ENCODE measurements around the gene ERP27.

The ERP27 gene

DNA sequence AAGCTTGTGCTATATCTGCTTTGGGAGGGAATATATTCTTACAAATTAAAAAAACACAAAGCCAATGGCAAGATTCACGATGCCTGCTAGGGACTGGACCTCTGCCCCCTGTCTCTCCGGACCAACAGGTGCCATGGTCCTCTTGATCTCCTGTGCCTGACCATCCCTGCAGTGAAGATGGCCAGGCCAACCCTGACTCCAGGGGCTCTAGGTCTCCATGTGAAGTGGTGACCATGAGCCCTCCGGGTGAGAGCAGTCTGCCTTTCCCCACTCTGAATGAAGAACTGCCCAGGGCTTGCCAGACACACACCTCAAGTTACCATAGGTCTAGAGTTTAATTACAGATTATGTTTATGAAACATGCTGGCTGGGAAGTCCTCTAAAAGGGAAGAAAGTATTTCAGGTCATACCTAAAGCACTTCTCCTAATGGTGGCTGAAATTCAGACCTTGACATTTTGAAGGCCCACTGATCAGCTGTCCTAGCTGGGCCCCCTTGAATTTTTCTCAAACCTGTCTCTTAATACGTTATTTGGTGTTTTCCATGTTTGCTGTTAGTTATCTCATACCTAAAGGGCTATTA, 21.7 kb upstream of the ERP27 start:
- Histone ChIP-seq H3K36me3 (ENCODE audit: control insufficient read depth, insufficient read depth, low read length) (no peaks in the 10 kb centered on the region), H3K9ac (ENCODE audit: low read depth, low read length) (no peak overlapping the region), H3K27me3 (ENCODE audit: control insufficient read depth, insufficient read depth, low read length) (no peaks in the 10 kb centered on the region), H3K4me1 (ENCODE audit: control insufficient read depth, insufficient read depth, low read length) (no peaks in the 10 kb centered on the region; the same call in none of the 2 replicates), H3K9me3 (ENCODE audit: control insufficient read depth, insufficient read depth, low read length) (no peaks in the 10 kb centered on the region), H3K27ac (ENCODE audit: low read depth, low read length) (no peak overlapping the region), H3K4me3 (ENCODE audit: low read depth, low read length) (no peak overlapping the region)

- no peaks in the 10 kb centered on the region for H3K9me3 ChIP-seq (ENCODE audit: control insufficient read depth, insufficient read depth, low read length)
- H3K36me3 ChIP-seq (ENCODE audit: control insufficient read depth, insufficient read depth, low read length), result no peaks in the 10 kb centered on the region
- no peaks in the 10 kb centered on the region for H3K27me3 ChIP-seq (ENCODE audit: control insufficient read depth, insufficient read depth, low read length)
- no peaks in the 10 kb centered on the region; the same call in none of the 2 replicates for H3K4me1 ChIP-seq (ENCODE audit: control insufficient read depth, insufficient read depth, low read length)
- no peak overlapping the region for H3K4me3 ChIP-seq (ENCODE audit: low read depth, low read length)
- no peak overlapping the region for H3K9ac ChIP-seq (ENCODE audit: low read depth, low read length)
- H3K27ac ChIP-seq (ENCODE audit: low read depth, low read length), result no peak overlapping the region
These were observed 21.1 kb upstream of the ERP27 start for GRCh38 chr12:14959463-14959862.

DNA sequence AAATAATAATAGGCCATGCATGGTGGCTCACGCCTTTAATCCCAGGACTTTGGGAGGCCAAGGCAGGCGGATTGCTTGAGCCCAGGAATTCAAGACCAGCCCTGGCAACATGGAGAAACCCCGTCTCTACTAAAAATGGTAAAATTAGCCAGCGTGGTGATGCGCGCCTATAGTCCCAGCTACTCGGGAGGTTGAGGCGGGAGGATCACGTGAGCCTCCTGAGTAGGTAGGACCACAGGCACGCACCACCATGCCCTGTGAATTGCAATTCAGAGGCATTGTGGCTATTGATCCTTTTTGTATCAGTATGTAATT, 20.7 kb upstream of the ERP27 start:
- Histone ChIP-seq H3K9me3 (ENCODE audit: control insufficient read depth, insufficient read depth, low read length) (no peaks in the 10 kb centered on the region), H3K4me1 (ENCODE audit: control insufficient read depth, insufficient read depth, low read length) (no peaks in the 10 kb centered on the region; the same call in none of the 2 replicates), H3K36me3 (ENCODE audit: control insufficient read depth, insufficient read depth, low read length) (no peaks in the 10 kb centered on the region), H3K9ac (ENCODE audit: low read depth, low read length) (no peak overlapping the region), H3K4me3 (ENCODE audit: low read depth, low read length) (no peak overlapping the region), H3K27me3 (ENCODE audit: control insufficient read depth, insufficient read depth, low read length) (no peaks in the 10 kb centered on the region), H3K27ac (ENCODE audit: low read depth, low read length) (no peak overlapping the region)

GRCh38 chr12:14958361-14959125, 20.2 kb upstream of the ERP27 start:
- Histone ChIP-seq H3K4me3 (ENCODE audit: low read depth, low read length) (no peak overlapping the region), H3K9me3 (ENCODE audit: control insufficient read depth, insufficient read depth, low read length) (no peaks in the 10 kb centered on the region), H3K27me3 (ENCODE audit: control insufficient read depth, insufficient read depth, low read length) (no peaks in the 10 kb centered on the region), H3K4me1 (ENCODE audit: control insufficient read depth, insufficient read depth, low read length) (no peaks in the 10 kb centered on the region; the same call in none of the 2 replicates), H3K9ac (ENCODE audit: low read depth, low read length) (no peak overlapping the region), H3K36me3 (ENCODE audit: control insufficient read depth, insufficient read depth, low read length) (no peaks in the 10 kb centered on the region), H3K27ac (ENCODE audit: low read depth, low read length) (no peak overlapping the region)

DNA sequence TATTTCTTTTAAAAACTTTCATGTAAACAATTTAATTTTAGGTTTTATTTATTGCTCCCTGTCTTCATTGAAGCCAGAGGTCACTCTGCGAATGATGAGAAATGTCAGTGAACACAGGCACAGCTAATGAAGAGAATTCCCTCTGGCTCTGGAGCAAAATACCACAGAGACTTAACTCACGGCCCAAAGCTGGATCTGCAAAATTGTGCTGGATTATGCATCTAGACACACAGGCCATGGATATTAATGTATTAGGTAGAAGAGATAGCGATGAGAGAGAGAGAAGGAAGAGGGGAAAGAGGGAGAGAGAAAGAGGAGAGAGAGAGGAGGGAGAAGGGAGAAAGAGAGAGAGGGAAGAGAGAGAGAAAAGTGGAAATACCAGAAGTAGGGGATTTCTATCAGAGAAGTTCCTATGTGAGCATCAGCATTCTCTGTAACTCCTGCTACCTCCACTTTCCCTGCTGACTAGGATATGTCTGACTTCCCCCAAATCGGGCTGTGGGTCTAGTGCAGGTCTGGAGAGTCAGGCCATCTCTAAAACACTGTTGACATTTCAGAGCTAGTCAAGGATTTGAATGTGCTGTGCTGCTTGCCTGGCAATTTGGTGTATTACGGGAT, 19.3 kb upstream of the ERP27 start:
- H3K9me3 ChIP-seq (ENCODE audit: control insufficient read depth, insufficient read depth, low read length), result no peaks in the 10 kb centered on the region
- no peak overlapping the region for H3K9ac ChIP-seq (ENCODE audit: low read depth, low read length)
- H3K4me3 ChIP-seq (ENCODE audit: low read depth, low read length), result no peak overlapping the region
- no peak overlapping the region for H3K27ac ChIP-seq (ENCODE audit: low read depth, low read length)
- H3K4me1 ChIP-seq (ENCODE audit: control insufficient read depth, insufficient read depth, low read length), result no peaks in the 10 kb centered on the region; the same call in none of the 2 replicates
- H3K36me3 ChIP-seq (ENCODE audit: control insufficient read depth, insufficient read depth, low read length), result no peaks in the 10 kb centered on the region
- no peaks in the 10 kb centered on the region for H3K27me3 ChIP-seq (ENCODE audit: control insufficient read depth, insufficient read depth, low read length)

- H3K4me1 ChIP-seq (ENCODE audit: control insufficient read depth, insufficient read depth, low read length), result no peaks in the 10 kb centered on the region; the same call in none of the 2 replicates
- H3K4me3 ChIP-seq (ENCODE audit: low read depth, low read length), result no peak overlapping the region
- no peak overlapping the region for H3K27ac ChIP-seq (ENCODE audit: low read depth, low read length)
- no peaks in the 10 kb centered on the region for H3K36me3 ChIP-seq (ENCODE audit: control insufficient read depth, insufficient read depth, low read length)
- no peak overlapping the region for H3K9ac ChIP-seq (ENCODE audit: low read depth, low read length)
- no peaks in the 10 kb centered on the region for H3K9me3 ChIP-seq (ENCODE audit: control insufficient read depth, insufficient read depth, low read length)
- no peaks in the 10 kb centered on the region for H3K27me3 ChIP-seq (ENCODE audit: control insufficient read depth, insufficient read depth, low read length)
These were observed 18.6 kb upstream of the ERP27 start for GRCh38 chr12:14956905-14957304.

DNA sequence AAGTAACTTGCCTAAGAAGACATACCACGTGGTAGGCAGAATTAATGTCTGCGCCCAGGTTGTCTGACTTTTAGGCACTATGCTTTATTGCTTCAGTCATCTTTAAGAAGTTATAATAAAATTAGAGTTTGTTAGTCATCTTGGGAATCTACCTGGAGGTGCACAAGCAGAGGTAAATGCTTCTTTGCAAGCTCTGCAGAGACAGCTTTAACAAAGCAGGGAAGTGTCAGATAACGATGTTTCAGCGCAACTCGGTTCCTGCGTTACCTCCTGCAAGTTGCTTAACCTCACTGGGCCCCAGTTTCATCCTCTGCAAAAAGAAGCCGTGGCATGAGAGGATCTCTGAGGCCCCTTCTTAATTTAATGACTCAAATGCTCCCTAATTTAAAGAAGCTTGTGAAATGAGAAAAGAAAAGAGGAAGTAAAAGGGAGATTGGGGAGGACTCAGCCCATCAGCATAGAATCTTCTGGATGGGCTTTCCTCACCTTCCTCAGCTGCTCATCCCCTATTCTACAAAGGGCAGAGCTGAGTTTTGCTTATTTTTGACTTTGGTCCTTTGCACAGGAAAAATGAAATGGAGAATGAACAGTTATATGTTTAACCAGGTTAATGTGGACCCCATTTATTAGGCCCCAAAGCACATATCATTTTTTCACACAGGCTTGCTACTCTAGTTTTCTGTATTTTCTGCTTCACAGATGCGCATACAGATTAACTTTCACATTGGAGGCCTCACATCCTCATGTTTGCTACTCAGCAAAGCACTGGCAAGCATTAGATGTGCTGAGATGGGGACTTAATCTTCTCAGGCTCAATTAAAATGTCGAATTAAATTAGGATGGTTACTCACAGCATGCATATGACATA, 17.9 kb upstream of the ERP27 start:
- Histone ChIP-seq H3K4me1 (ENCODE audit: control insufficient read depth, insufficient read depth, low read length) (no peaks in the 10 kb centered on the region; the same call in none of the 2 replicates), H3K9ac (ENCODE audit: low read depth, low read length) (no peak overlapping the region), H3K36me3 (ENCODE audit: control insufficient read depth, insufficient read depth, low read length) (no peaks in the 10 kb centered on the region), H3K27me3 (ENCODE audit: control insufficient read depth, insufficient read depth, low read length) (no peaks in the 10 kb centered on the region), H3K9me3 (ENCODE audit: control insufficient read depth, insufficient read depth, low read length) (no peaks in the 10 kb centered on the region), H3K4me3 (ENCODE audit: low read depth, low read length) (no peak overlapping the region), H3K27ac (ENCODE audit: low read depth, low read length) (no peak overlapping the region)

GRCh38 chr12:14954269-14954668, 15.9 kb upstream of the ERP27 start:
- peaks cover 5% of the 10 kb centered on the region; the same call in 1 of the 2 replicates for H3K4me1 ChIP-seq (ENCODE audit: control insufficient read depth, insufficient read depth, low read length)
- H3K27ac ChIP-seq (ENCODE audit: low read depth, low read length), result no peak overlapping the region
- H3K4me3 ChIP-seq (ENCODE audit: low read depth, low read length), result no peak overlapping the region
- no peak overlapping the region for H3K9ac ChIP-seq (ENCODE audit: low read depth, low read length)
- no peaks in the 10 kb centered on the region for H3K36me3 ChIP-seq (ENCODE audit: control insufficient read depth, insufficient read depth, low read length)
- H3K27me3 ChIP-seq (ENCODE audit: control insufficient read depth, insufficient read depth, low read length), result no peaks in the 10 kb centered on the region
- H3K9me3 ChIP-seq (ENCODE audit: control insufficient read depth, insufficient read depth, low read length), result no peaks in the 10 kb centered on the region

- H3K4me1 ChIP-seq (ENCODE audit: control insufficient read depth, insufficient read depth, low read length), result peaks cover 10% of the 10 kb centered on the region
These were observed 15.4 kb upstream of the ERP27 start for GRCh38 chr12:14953752-14954151.

DNA sequence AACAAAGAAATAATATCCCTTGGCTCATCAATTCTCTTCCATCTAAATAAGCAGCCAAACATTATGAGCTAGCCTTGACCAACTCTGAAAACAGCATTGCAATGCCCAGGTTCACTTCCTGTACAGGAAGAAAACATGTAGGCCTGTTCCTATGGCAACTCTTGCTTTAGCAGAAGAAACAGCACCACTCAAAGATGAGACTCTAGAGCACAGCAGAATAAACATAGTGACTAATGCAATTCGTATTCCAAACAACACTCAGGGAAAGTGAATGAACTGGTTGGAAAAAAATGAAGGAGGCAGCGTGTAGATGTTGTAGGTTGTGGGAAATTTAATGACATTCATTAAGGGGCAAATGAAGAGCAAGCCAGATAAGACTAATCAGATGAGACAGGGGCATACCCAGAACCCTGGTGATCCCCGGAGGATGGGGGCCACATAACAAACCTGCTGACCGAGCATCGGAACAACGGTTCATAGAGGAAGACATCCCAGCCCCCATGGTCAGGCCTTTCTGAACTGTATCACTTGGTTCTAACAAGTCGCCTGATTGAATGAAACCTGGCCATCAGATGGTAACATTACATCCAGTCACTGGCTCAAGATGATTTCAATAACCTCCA, 14.1 kb upstream of the ERP27 start:
- no peak overlapping the region for H3K27ac ChIP-seq (ENCODE audit: low read depth, low read length)
- H3K36me3 ChIP-seq (ENCODE audit: control insufficient read depth, insufficient read depth, low read length), result no peaks in the 10 kb centered on the region
- H3K4me1 ChIP-seq (ENCODE audit: control insufficient read depth, insufficient read depth, low read length), result peaks cover 18% of the 10 kb centered on the region
- no peaks in the 10 kb centered on the region for H3K9me3 ChIP-seq (ENCODE audit: control insufficient read depth, insufficient read depth, low read length)
- H3K9ac ChIP-seq (ENCODE audit: low read depth, low read length), result no peak overlapping the region
- no peaks in the 10 kb centered on the region for H3K27me3 ChIP-seq (ENCODE audit: control insufficient read depth, insufficient read depth, low read length)
- no peak overlapping the region for H3K4me3 ChIP-seq (ENCODE audit: low read depth, low read length)

More at GRCh38 chr12:14953752-14954151, 15.4 kb upstream of the ERP27 start:
- H3K27me3 ChIP-seq (ENCODE audit: control insufficient read depth, insufficient read depth, low read length), result no peaks in the 10 kb centered on the region
- no peaks in the 10 kb centered on the region for H3K9me3 ChIP-seq (ENCODE audit: control insufficient read depth, insufficient read depth, low read length)
- H3K36me3 ChIP-seq (ENCODE audit: control insufficient read depth, insufficient read depth, low read length), result no peaks in the 10 kb centered on the region
- H3K4me3 ChIP-seq (ENCODE audit: low read depth, low read length), result no peak overlapping the region
- H3K9ac ChIP-seq (ENCODE audit: low read depth, low read length), result no peak overlapping the region
- H3K27ac ChIP-seq (ENCODE audit: low read depth, low read length), result no peak overlapping the region
